H9 (cell line): ENCODE results near the gene PLAAT1. TPM values are rescaled to one million over a fixed set of nuclear protein-coding genes. Genes with fewer than 3 reads are reported as not detected.

Source experiments
- DNase-seq: peaks from one replicate; pipeline ENCODE4 v3.0.0-alpha.2; 2017
- H2AFZ ChIP-seq: one replicate; pipeline ENCODE4 v1.6.1; 2013; ENCODE audit warnings: mild to moderate bottlenecking, low read length, control low read depth, moderate library complexity
- H2AK5ac ChIP-seq: 2 replicates; pipeline ENCODE4 v1.6.1; 2013; ENCODE audit warnings: low read length, control low read depth, mixed read lengths; ENCODE audit not compliant: insufficient read length
- H2BK120ac ChIP-seq: one replicate; pipeline ENCODE4 v1.6.1; 2013; ENCODE audit warnings: low read depth, mild to moderate bottlenecking, low read length, control low read depth, inconsistent platforms; ENCODE audit not compliant: poor library complexity, severe bottlenecking
- H2BK12ac ChIP-seq: 2 replicates; pipeline ENCODE4 v1.6.1; 2013; ENCODE audit warnings: low read length, control low read depth, mixed read lengths, low read depth; ENCODE audit not compliant: insufficient read length
- H2BK15ac ChIP-seq: 2 replicates; pipeline ENCODE4 v1.6.1; 2013; ENCODE audit warnings: low read depth, low read length, control low read depth
- H2BK20ac ChIP-seq: one replicate; pipeline ENCODE4 v1.6.1; 2013; ENCODE audit warnings: low read depth, mild to moderate bottlenecking, low read length, control low read depth, inconsistent platforms; ENCODE audit not compliant: poor library complexity, severe bottlenecking
- H2BK5ac ChIP-seq: 2 replicates; pipeline ENCODE4 v1.6.1; 2013; ENCODE audit warnings: low read length, control low read depth, mixed read lengths; ENCODE audit not compliant: insufficient read length
- H3K14ac ChIP-seq: 2 replicates; pipeline ENCODE4 v1.6.1; 2013; ENCODE audit warnings: low read length, control low read depth; ENCODE audit not compliant: insufficient read depth
- H3K18ac ChIP-seq: 2 replicates; pipeline ENCODE4 v1.6.1; 2013; ENCODE audit warnings: low read depth, mild to moderate bottlenecking, mixed read lengths, low read length, control low read depth; ENCODE audit not compliant: insufficient read length
- H3K23ac ChIP-seq: 2 replicates; pipeline ENCODE4 v1.6.1; 2013; ENCODE audit warnings: low read length, control low read depth, mixed read lengths, low read depth; ENCODE audit not compliant: insufficient read length
- H3K23me2 ChIP-seq: 2 replicates; pipeline ENCODE4 v1.6.1; 2013; ENCODE audit warnings: low read depth, mild to moderate bottlenecking, mixed read lengths, low read length, control low read depth; ENCODE audit not compliant: insufficient read length, poor library complexity, severe bottlenecking
- H3K27ac ChIP-seq: 2 replicates; pipeline ENCODE4 v1.5.1; 2013; ENCODE audit warnings: low read length, control low read depth, mixed read lengths, low read depth; ENCODE audit not compliant: insufficient read length
- H3K27me3 ChIP-seq: 2 replicates; pipeline ENCODE4 v1.6.1; 2013; ENCODE audit warnings: low read length, control low read depth, inconsistent platforms; ENCODE audit not compliant: insufficient read depth
- H3K4ac ChIP-seq: 2 replicates; pipeline ENCODE4 v1.6.1; 2013; ENCODE audit warnings: low read depth, mild to moderate bottlenecking, control low read depth, inconsistent platforms, low read length, moderate library complexity
- H3K4me1 ChIP-seq: 2 replicates; pipeline ENCODE4 v1.6.1; 2013; ENCODE audit warnings: low read length, control low read depth, inconsistent platforms; ENCODE audit not compliant: insufficient read depth
- H3K4me2 ChIP-seq: 2 replicates; pipeline ENCODE4 v1.6.1; 2013; ENCODE audit warnings: low read length, control low read depth, mixed read lengths; ENCODE audit not compliant: insufficient read length, insufficient read depth
- H3K56ac ChIP-seq: 2 replicates; pipeline ENCODE4 v1.6.1; 2013; ENCODE audit warnings: low read depth, mild to moderate bottlenecking, mixed read lengths, low read length, control low read depth; ENCODE audit not compliant: insufficient read length
- H3K79me1 ChIP-seq: 2 replicates; pipeline ENCODE4 v1.6.1; 2013; ENCODE audit warnings: low read depth, mild to moderate bottlenecking, moderate library complexity, low read length, control low read depth, inconsistent platforms; ENCODE audit not compliant: insufficient read depth, poor library complexity, severe bottlenecking
- H3K79me2 ChIP-seq: 2 replicates; pipeline ENCODE4 v1.6.1; 2013; ENCODE audit warnings: low read length, control low read depth, inconsistent platforms; ENCODE audit not compliant: insufficient read depth
- H3K9ac ChIP-seq: 2 replicates; pipeline ENCODE4 v1.6.1; 2013; ENCODE audit warnings: low read length, control low read depth, mixed read lengths; ENCODE audit not compliant: insufficient read length; ENCODE audit errors: extremely low read depth
- H3K9me3 ChIP-seq: one replicate; pipeline ENCODE4 v1.6.1; 2013; ENCODE audit warnings: low read depth, low read length, inconsistent platforms; ENCODE audit not compliant: control insufficient read depth
- H3T11ph ChIP-seq: one replicate; pipeline ENCODE4 v1.6.1; 2013; ENCODE audit warnings: mild to moderate bottlenecking, low read length, control low read depth, inconsistent platforms
- H4K20me1 ChIP-seq: one replicate; pipeline ENCODE4 v1.6.1; 2013; ENCODE audit not compliant: control insufficient read depth, insufficient read length, insufficient read depth
- H4K5ac ChIP-seq: 2 replicates; pipeline ENCODE4 v1.6.1; 2013; ENCODE audit warnings: low read depth, mild to moderate bottlenecking, mixed read lengths, low read length, control low read depth; ENCODE audit not compliant: insufficient read length
- H4K8ac ChIP-seq: replicated peaks from 2 replicates; pipeline ENCODE4 v1.6.1; 2013; ENCODE audit warnings: low read length, control low read depth, mixed read lengths, low read depth; ENCODE audit not compliant: insufficient read length
- H4K91ac ChIP-seq: 2 replicates; pipeline ENCODE4 v1.6.1; 2013; ENCODE audit warnings: low read depth, mild to moderate bottlenecking, moderate library complexity, mixed read lengths, low read length, control low read depth; ENCODE audit not compliant: insufficient read length
- H3K27ac Mint-ChIP-seq, 3 experiments: 2 replicates in 2 of 3; 3 replicates in 1 of 3; pipeline ENCODE4 v1.8.0; 2020 to 2021; ENCODE audit warnings: mixed read lengths in 3 of 3, mild to moderate bottlenecking in 1 of 3, moderate library complexity in 1 of 3
- H3K27me3 Mint-ChIP-seq: 2 replicates; pipeline ENCODE4 v1.8.0; 2021; ENCODE audit warnings: low read depth, mild to moderate bottlenecking, moderate library complexity, mixed read lengths
- H3K36me3 Mint-ChIP-seq, 3 experiments: 2 replicates in 2 of 3; 3 replicates in 1 of 3; pipeline ENCODE4 v1.8.0; 2020 to 2021; ENCODE audit warnings: low read depth in 3 of 3, mixed read lengths in 3 of 3; ENCODE audit not compliant: insufficient read depth in 1 of 3
- H3K4me1 Mint-ChIP-seq, 2 experiments: 2 replicates each; pipeline ENCODE4 v1.8.0; 2020; ENCODE audit warnings: mixed read lengths in 2 of 2
- H3K4me3 Mint-ChIP-seq, 2 experiments: 2 replicates in 1 of 2; 3 replicates in 1 of 2; pipeline ENCODE4 v1.8.0; 2020 to 2021; ENCODE audit warnings: mild to moderate bottlenecking in 2 of 2, mixed read lengths in 2 of 2, moderate library complexity in 1 of 2
- H3K9me3 Mint-ChIP-seq, 2 experiments: 2 replicates in 1 of 2; 3 replicates in 1 of 2; pipeline ENCODE4 v1.8.0; 2020; ENCODE audit warnings: mild to moderate bottlenecking in 2 of 2, mixed read lengths in 2 of 2, moderate library complexity in 1 of 2
- CTCF ChIP-seq: fragments of 200-600 bp; sonication (generic); conservative IDR thresholded peaks from 3 replicates; pipeline ENCODE4 v1.8.0; 2021; ENCODE audit warnings: antibody characterized with exemption, mild to moderate bottlenecking
- WGBS: extraction: QIAGEN DNeasy Blood & Tissue Kit; methylation state at CpG from one replicate; pipeline ENCODE4 v1.1.7; 2013; ENCODE audit warnings: missing lambda C conversion rate, low lambda C conversion rate, mixed read lengths; ENCODE audit not compliant: insufficient read length; ENCODE audit errors: extremely low coverage; 5-methylcytosine and 5-hydroxymethylcytosine counted together
- total RNA-seq: library from RNA; stranded (reverse); gene quantifications from 2 replicates; pipeline ENCODE4 v1.2.1, GENCODE V29; 2021

The PLAAT1 gene
- total RNA-seq, 1 experiment from 2014 or later, result 4.4 TPM

GRCh38 chr3:193207290-193208273, 33.4 kb upstream of the PLAAT1 start:
- H3K27ac Mint-ChIP-seq, result no peak overlapping the region
- H2BK5ac ChIP-seq, result no peak overlapping the region
- no peak overlapping the region for H2BK120ac ChIP-seq
- no peak overlapping the region for H4K8ac ChIP-seq
- H4K91ac ChIP-seq, result no peak overlapping the region
- H3K36me3 Mint-ChIP-seq, result peaks cover 0 to 3% (median 0%) of the 10 kb centered on the region in 3 experiments; a peak in 2 of 7 replicates
- no peak overlapping the region for H3K4me2 ChIP-seq
- no peak overlapping the region for H2BK15ac ChIP-seq
- H3K27me3 Mint-ChIP-seq, result no peaks in the 10 kb centered on the region; the same call in 1 of the 2 replicates
- no peaks in the 10 kb centered on the region for H3K9me3 ChIP-seq
- no peak overlapping the region for H3K18ac ChIP-seq
- H2BK20ac ChIP-seq, result no peak overlapping the region
- peaks cover 0 to 5% of the 10 kb centered on the region in 2 experiments; a peak in 1 of 5 replicates for H3K9me3 Mint-ChIP-seq
- H4K20me1 ChIP-seq, result no peaks in the 10 kb centered on the region
- no peak overlapping the region for H2AFZ ChIP-seq
- no peak for TF ChIP-seq CTCF
- H2BK12ac ChIP-seq, result no peak overlapping the region
- H3K23ac ChIP-seq, result no peak overlapping the region
- H3K23me2 ChIP-seq, result no peaks in the 10 kb centered on the region
- H3K79me2 ChIP-seq, result no peaks in the 10 kb centered on the region
- no peak overlapping the region for H3T11ph ChIP-seq
- no peaks in the 10 kb centered on the region for H3K27me3 ChIP-seq
- H3K4me1 Mint-ChIP-seq, result peaks cover 6 to 11% of the 10 kb centered on the region in 2 experiments
- no peak overlapping the region for H3K4ac ChIP-seq
- no peak overlapping the region for H3K14ac ChIP-seq
- no peaks in the 10 kb centered on the region for H3K79me1 ChIP-seq
- H3K27ac ChIP-seq, result no peak overlapping the region
- H2AK5ac ChIP-seq, result no peak overlapping the region
- no peak overlapping the region for H3K56ac ChIP-seq
- H4K5ac ChIP-seq, result no peak overlapping the region
- no peak overlapping the region for H3K9ac ChIP-seq
- WGBS, result no CpG with 5 or more reads among the region's 5 CpGs
- H3K4me3 Mint-ChIP-seq, result no peak overlapping the region
- H3K4me1 ChIP-seq, result no peaks in the 10 kb centered on the region
- DNase-seq, result no peak
